ENCODE data around the gene MTHFR. TPM values are rescaled to one million over a fixed set of nuclear protein-coding genes. Genes with fewer than 3 reads are reported as not detected.

MTHFR gene
- total RNA-seq, 1 experiment from 2014 or later: 27.8 TPM

GRCh38 chr1:11738783-11739182 lies 67.0 kb downstream of the MTHFR start:
- Mint-ChIP-seq H3K4me1 (ENCODE audit: low read depth, unreplicated experiment) (no peaks in the 10 kb centered on the region), H3K36me3 (ENCODE audit: insufficient read depth, unreplicated experiment) (peaks cover 8% of the 10 kb centered on the region), H3K4me3 (ENCODE audit: unreplicated experiment) (no peak overlapping the region), H3K27ac (ENCODE audit: unreplicated experiment) (no peak overlapping the region), H3K27me3 (ENCODE audit: insufficient read depth, unreplicated experiment) (no peaks in the 10 kb centered on the region), H3K9me3 (ENCODE audit: unreplicated experiment) (no peaks in the 10 kb centered on the region)
- Histone ChIP-seq H3K4me1 (peaks cover 6% of the 10 kb centered on the region), H3K27me3 (replicated peaks; ENCODE audit: control insufficient read depth, insufficient read depth, low read length) (no peaks in the 10 kb centered on the region), H3K36me3 (ENCODE audit: control insufficient read depth, insufficient read depth, low read length) (no peaks in the 10 kb centered on the region), H3K9me3 (no peaks in the 10 kb centered on the region), H3K4me3 (ENCODE audit: low read depth, low read length) (no peak overlapping the region)
- TF ChIP-seq, protein P1, sequence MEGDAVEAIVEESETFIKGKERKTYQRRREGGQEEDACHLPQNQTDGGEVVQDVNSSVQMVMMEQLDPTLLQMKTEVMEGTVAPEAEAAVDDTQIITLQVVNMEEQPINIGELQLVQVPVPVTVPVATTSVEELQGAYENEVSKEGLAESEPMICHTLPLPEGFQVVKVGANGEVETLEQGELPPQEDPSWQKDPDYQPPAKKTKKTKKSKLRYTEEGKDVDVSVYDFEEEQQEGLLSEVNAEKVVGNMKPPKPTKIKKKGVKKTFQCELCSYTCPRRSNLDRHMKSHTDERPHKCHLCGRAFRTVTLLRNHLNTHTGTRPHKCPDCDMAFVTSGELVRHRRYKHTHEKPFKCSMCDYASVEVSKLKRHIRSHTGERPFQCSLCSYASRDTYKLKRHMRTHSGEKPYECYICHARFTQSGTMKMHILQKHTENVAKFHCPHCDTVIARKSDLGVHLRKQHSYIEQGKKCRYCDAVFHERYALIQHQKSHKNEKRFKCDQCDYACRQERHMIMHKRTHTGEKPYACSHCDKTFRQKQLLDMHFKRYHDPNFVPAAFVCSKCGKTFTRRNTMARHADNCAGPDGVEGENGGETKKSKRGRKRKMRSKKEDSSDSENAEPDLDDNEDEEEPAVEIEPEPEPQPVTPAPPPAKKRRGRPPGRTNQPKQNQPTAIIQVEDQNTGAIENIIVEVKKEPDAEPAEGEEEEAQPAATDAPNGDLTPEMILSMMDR (IDR thresholded peaks at IDR 0.05; ENCODE audit: insufficient read depth in 1 of 2, low read depth in 1 of 2, low read length in 1 of 2, severe bottlenecking in 1 of 2, unreplicated experiment in 1 of 2): no peak
- no peak for DNase-seq
- ChIA-PET POLR2A (no interaction called here), CTCF (no interaction called here)
- intact Hi-C loops (cut with micrococcal nuclease; ENCODE audit: unreplicated experiment): loop anchor here (10.0 kb wide), 1 partner anchor 66 kb away; the partner anchor contains the start of genes CLCN6 and MTHFR
- no TSS peak for BruUV-seq (replicated peaks)

DNA sequence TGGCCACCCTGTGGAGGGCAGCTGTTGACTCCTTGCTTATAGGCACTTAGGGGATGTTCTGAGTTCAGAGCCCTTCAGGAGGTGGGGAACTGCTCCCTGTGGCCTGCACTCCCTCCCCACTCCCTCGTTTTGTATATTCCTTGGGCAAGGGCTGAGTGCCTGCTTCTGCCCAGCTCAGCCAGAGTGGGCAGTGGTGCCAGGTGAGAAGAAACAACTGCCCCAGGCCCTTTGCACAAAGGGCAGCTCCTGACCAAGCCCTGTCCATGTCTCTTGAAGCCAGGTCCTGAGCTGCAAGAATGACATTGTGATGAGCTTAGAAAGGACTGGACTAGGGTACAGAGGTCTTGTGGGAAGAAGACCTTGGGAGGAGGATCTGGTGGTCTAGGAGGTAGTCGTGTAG lies 67.7 kb downstream of the MTHFR start:
- Histone ChIP-seq H3K36me3 (ENCODE audit: control insufficient read depth, insufficient read depth, low read length) (no peaks in the 10 kb centered on the region), H3K4me3 (ENCODE audit: low read depth, low read length) (no peak overlapping the region), H3K27me3 (replicated peaks; ENCODE audit: control insufficient read depth, insufficient read depth, low read length) (no peaks in the 10 kb centered on the region), H3K4me1 (peaks cover 6% of the 10 kb centered on the region), H3K9me3 (no peaks in the 10 kb centered on the region)
- Mint-ChIP-seq H3K27ac (ENCODE audit: unreplicated experiment) (no peak overlapping the region), H3K4me3 (ENCODE audit: unreplicated experiment) (no peak overlapping the region), H3K36me3 (ENCODE audit: insufficient read depth, unreplicated experiment) (peaks cover 8% of the 10 kb centered on the region), H3K27me3 (ENCODE audit: insufficient read depth, unreplicated experiment) (no peaks in the 10 kb centered on the region), H3K4me1 (ENCODE audit: low read depth, unreplicated experiment) (no peaks in the 10 kb centered on the region), H3K9me3 (ENCODE audit: unreplicated experiment) (no peaks in the 10 kb centered on the region)
- no TSS peak for BruUV-seq (replicated peaks)
- POLR2A ChIA-PET: interaction anchor here (1.9 kb wide), 1 partner anchor 85 kb away, joined by 13 read pairs; no protein-coding TSS in a partner anchor
- CTCF ChIA-PET: interaction anchor here (1.8 kb wide), 1 partner anchor 11 kb away, joined by 5 read pairs; no protein-coding TSS in a partner anchor
- intact Hi-C loops (cut with micrococcal nuclease; ENCODE audit: unreplicated experiment): loop anchor here (10.0 kb wide), 1 partner anchor 67 kb away; the partner anchor contains the start of genes CLCN6 and MTHFR
- no peak for DNase-seq
- TF ChIP-seq, protein P1 (IDR thresholded peaks at IDR 0.05; ENCODE audit: insufficient read depth in 1 of 2, low read depth in 1 of 2, low read length in 1 of 2, severe bottlenecking in 1 of 2, unreplicated experiment in 1 of 2): no peak

DNA sequence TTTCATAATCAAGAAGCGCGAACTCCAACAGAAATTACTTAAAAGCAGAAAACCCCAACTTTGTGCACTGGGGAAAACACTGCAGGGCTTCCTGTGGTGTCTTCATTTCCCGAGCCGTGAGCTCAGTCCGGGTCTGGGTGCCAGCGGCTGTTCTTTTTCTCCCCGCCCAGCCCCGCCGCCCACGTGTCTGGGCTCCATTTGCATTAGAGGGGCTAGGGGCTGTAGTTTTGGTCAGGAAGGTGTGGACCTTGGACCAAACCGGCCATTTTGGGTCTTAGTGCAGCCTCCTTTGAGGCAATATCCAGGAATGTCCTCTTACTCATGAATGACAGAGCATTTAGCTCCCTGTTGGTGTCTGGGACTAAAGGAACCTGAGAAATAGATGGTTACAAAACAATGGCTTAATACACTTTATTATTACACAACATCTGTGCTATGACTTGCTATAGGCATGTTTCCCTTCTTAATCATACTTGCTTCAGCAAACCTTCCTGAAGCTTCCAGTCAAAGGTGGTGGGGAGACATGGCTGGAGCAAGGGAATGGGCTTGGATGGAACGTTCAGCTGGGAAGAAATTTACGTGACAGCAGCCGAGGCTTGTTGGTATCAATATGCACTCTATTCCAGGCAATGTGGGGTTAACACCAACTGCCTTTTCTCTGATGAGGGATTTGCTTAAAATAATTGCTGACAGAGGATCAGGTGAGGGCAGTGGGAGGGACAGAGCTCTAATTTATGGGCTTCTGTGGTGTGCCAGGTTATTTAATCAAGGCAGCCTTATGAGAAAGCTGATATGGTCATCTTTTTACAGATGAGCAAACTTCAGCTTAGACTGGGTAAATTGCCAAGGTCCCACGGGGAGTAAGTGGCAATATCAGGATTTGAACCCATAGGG lies 68.8 kb downstream of the MTHFR start:
- Mint-ChIP-seq H3K9me3 (ENCODE audit: unreplicated experiment) (no peaks in the 10 kb centered on the region), H3K36me3 (ENCODE audit: insufficient read depth, unreplicated experiment) (peaks cover 8% of the 10 kb centered on the region), H3K4me3 (ENCODE audit: unreplicated experiment) (peak overlapping the region; percentile 96), H3K27ac (ENCODE audit: unreplicated experiment) (peak overlapping the region; percentile 83), H3K4me1 (ENCODE audit: low read depth, unreplicated experiment) (no peaks in the 10 kb centered on the region), H3K27me3 (ENCODE audit: insufficient read depth, unreplicated experiment) (no peaks in the 10 kb centered on the region)
- TSS peak; percentile 56 for BruUV-seq (replicated peaks)
- CTCF ChIA-PET: interaction anchor here (0.9 to 2.0 kb wide), 4 partner anchors 12 to 73 kb away, joined by 3 to 7 read pairs (median 5); partner anchors contain the start of gene FBXO6
- H3K4me3 ChIP-seq (ENCODE audit: low read depth, low read length): peak overlapping the region; percentile 83
- H3K27me3 ChIP-seq (replicated peaks; ENCODE audit: control insufficient read depth, insufficient read depth, low read length): no peaks in the 10 kb centered on the region
- H3K9me3 ChIP-seq: no peaks in the 10 kb centered on the region
- H3K36me3 ChIP-seq (ENCODE audit: control insufficient read depth, insufficient read depth, low read length): no peaks in the 10 kb centered on the region
- intact Hi-C loops (cut with micrococcal nuclease; ENCODE audit: unreplicated experiment): loop anchor here (10.0 kb wide), 1 partner anchor 68 kb away; the partner anchor contains the start of genes CLCN6 and MTHFR
- TF ChIP-seq, protein P1 (IDR thresholded peaks at IDR 0.05; ENCODE audit: insufficient read depth in 1 of 2, low read depth in 1 of 2, low read length in 1 of 2, severe bottlenecking in 1 of 2, unreplicated experiment in 1 of 2): no peak
- peak; percentile 72 to 76 for DNase-seq
- POLR2A ChIA-PET: interaction anchor here (0.5 to 1.9 kb wide), 2 partner anchors 84 to 171 kb away, joined by 3 to 13 read pairs; no protein-coding TSS in a partner anchor
- peaks cover 6% of the 10 kb centered on the region for H3K4me1 ChIP-seq

Data from Caco-2 (cell line).